Measurements from ENCODE around the gene UBL7.
A peak's percentile ranks its signal among the peaks of the same experiment; 100 is the strongest.

UBL7 gene

GRCh38 chr15:74423431-74424257 lies 37.3 kb downstream of the UBL7 start:
- no peak for FAIRE-seq
- no peak for DNase-seq (ENCODE audit: low spot score)

GRCh38 chr15:74422652-74423430 lies 38.1 kb downstream of the UBL7 start:
- FAIRE-seq (no peak), DNase-seq (ENCODE audit: low spot score) (peak; percentile 65)

- no peak for DNase-seq (ENCODE audit: low spot score)
- no peak for FAIRE-seq
Observed at GRCh38 chr15:74422265-74422651, 38.7 kb downstream of the UBL7 start.

- DNase-seq (ENCODE audit: low spot score), result no peak
- no peak for FAIRE-seq
Observed at GRCh38 chr15:74421302-74422245, 39.4 kb downstream of the UBL7 start.

- no peak for FAIRE-seq
Observed at GRCh38 chr15:74420193-74420905, 40.6 kb downstream of the UBL7 start.

GRCh38 chr15:74419432-74419831 lies 41.5 kb downstream of the UBL7 start:
- DNase-seq (ENCODE audit: low spot score) (no peak), FAIRE-seq (no peak)

More at GRCh38 chr15:74420193-74420905, 40.6 kb downstream of the UBL7 start:
- peak; percentile 49 for DNase-seq (ENCODE audit: low spot score)

- no peak for FAIRE-seq
Observed at GRCh38 chr15:74418575-74419338, 42.2 kb downstream of the UBL7 start.

GRCh38 chr15:74417670-74418069 lies 43.3 kb downstream of the UBL7 start:
- no peak for FAIRE-seq

More at GRCh38 chr15:74418575-74419338, 42.2 kb downstream of the UBL7 start:
- no peak for DNase-seq (ENCODE audit: low spot score)

GRCh38 chr15:74417225-74417624 lies 43.7 kb downstream of the UBL7 start:
- DNase-seq (ENCODE audit: low spot score), result peak; percentile 60
- FAIRE-seq, result peak; percentile 84

More at GRCh38 chr15:74417670-74418069, 43.3 kb downstream of the UBL7 start:
- no peak for DNase-seq (ENCODE audit: low spot score)

- peak; percentile 92 for FAIRE-seq
Observed at GRCh38 chr15:74415966-74416916, 44.7 kb downstream of the UBL7 start.

GRCh38 chr15:74414603-74415338 lies 46.2 kb downstream of the UBL7 start:
- DNase-seq (ENCODE audit: low spot score), result no peak

More at GRCh38 chr15:74415966-74416916, 44.7 kb downstream of the UBL7 start:
- no peak for DNase-seq (ENCODE audit: low spot score)

GRCh38 chr15:74414081-74414580 lies 46.8 kb downstream of the UBL7 start:
- FAIRE-seq (no peak), DNase-seq (ENCODE audit: low spot score) (no peak)

More at GRCh38 chr15:74414603-74415338, 46.2 kb downstream of the UBL7 start:
- FAIRE-seq, result no peak

- no peak for DNase-seq (ENCODE audit: low spot score)
- no peak for FAIRE-seq
Observed at GRCh38 chr15:74413350-74414080, 47.4 kb downstream of the UBL7 start.

GRCh38 chr15:74412159-74412558 lies 48.8 kb downstream of the UBL7 start:
- DNase-seq (ENCODE audit: low spot score), result no peak
- no peak for FAIRE-seq

GRCh38 chr15:74411686-74412085 lies 49.3 kb downstream of the UBL7 start:
- FAIRE-seq, result no peak
- no peak for DNase-seq (ENCODE audit: low spot score)

- FAIRE-seq, result no peak
- no peak for DNase-seq (ENCODE audit: low spot score)
Observed at GRCh38 chr15:74410502-74410901, 50.5 kb downstream of the UBL7 start.

- DNase-seq (ENCODE audit: low spot score), result no peak
- no peak for FAIRE-seq
Observed at GRCh38 chr15:74409225-74409624, 51.7 kb downstream of the UBL7 start.
